ENCODE measurements around the gene B4GALT5. TPM values are rescaled to one million over a fixed set of nuclear protein-coding genes. Genes with fewer than 3 reads are reported as not detected.

Gene B4GALT5
- polyA plus RNA-seq, 4 donors: 46.0 to 50.7 (median 46.6) TPM

DNA sequence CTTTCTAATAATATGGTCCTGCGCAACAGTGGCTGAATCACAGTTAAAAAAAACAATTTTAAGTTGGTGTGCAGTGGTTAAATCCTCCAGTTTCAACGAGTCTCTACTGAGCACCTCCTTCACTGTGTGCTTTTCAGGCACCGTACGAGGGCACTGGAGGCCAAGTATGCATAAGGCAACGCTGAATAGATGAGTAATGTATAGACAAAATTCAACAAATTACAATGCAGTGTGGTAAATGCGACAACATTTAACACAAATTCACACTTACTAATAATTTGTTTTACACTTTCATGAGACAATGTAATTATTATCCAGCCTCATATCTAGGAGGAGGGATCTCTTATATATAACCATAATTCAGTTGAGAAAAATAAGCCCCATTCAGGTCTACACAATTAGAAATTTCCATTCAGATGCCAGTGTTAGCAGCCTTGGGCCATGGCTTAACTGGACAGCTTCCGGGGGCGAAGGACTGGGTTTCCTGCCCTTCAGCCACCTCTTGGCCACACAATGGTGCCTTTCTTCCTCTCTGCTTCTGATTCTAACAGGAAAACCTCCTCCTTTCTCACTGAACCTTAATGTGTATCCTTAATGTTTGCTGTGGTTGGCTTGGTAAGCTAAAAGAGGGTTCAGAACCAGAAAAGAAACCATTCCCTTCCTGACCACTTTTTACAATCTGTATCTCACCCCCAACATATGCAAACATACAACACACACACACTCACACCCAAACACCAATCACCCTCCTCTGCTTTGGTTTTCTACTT is 51.9 kb downstream of the B4GALT5 start:
- no peak for DNase-seq (ENCODE audit: low read depth in 4 of 4, low spot score in 3 of 4)

DNA sequence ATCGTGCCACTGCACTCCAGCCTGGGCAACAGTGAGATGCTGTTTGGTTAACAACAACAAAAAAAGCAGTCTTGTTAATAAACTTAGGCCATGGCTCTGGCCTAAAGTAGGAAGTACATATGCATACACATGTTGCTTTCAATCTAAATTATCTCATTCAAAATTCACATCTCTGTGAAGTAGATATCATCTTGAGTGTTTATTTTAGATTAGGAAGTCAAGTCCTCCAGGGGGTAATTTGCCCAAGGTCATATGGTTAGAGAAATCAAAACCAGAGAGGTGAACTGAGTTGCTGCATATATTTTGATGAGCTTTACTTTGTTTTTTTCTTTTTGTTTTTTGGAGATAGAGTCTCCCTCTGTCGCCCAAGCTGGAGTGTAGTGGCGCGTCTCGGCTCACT is 52.8 kb downstream of the B4GALT5 start:
- DNase-seq (ENCODE audit: low read depth in 4 of 4, low spot score in 3 of 4): no peak

GRCh38 chr20:49659056-49659455 is 54.6 kb downstream of the B4GALT5 start:
- DNase-seq (ENCODE audit: low read depth in 4 of 4, low spot score in 3 of 4): no peak

DNA sequence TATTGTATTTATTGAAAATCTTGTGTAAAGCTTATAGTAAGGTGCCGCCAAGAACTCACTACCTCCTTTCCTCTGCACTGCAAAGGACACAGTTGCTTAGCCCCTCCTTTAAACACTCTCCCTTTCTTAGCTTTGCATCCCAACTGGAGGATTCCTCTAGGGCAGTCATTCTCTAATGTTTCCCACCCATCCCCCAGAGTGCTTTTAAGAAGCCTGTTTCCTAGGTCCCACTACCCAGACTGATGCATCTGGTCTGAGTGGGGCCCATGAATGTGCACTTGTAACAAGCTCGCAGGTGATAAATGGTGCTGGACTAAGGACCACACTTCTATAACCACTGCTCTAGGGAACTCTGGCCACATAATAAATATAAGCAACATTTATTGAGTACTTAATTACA is 55.2 kb downstream of the B4GALT5 start:
- no peak for DNase-seq (ENCODE audit: low read depth in 4 of 4, low spot score in 3 of 4)

- no peak for DNase-seq (ENCODE audit: low read depth in 4 of 4, low spot score in 3 of 4)
These were observed 56.4 kb downstream of the B4GALT5 start for GRCh38 chr20:49657118-49657901.

DNA sequence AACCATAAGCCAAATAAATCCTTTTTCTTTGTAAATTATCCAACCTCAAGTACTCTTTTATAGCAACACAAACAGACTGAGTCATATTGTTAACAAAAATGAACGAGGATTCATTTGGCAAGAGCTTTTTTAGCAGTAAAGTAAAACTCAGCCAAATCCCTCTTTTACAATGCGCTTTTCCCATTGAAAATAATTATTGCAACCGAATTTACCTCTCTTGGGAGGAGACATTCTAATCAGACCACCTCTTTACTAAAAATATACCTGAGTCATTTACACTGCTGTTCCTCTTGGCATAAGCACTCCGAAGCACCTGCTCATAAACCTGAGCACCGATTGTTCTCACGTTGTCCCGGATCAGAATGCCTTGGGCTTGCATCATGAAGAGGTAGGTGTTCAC is 57.4 kb downstream of the B4GALT5 start:
- DNase-seq (ENCODE audit: low read depth in 4 of 4, low spot score in 3 of 4): no peak

GRCh38 chr20:49653925-49654434 is 59.7 kb downstream of the B4GALT5 start:
- DNase-seq (ENCODE audit: low read depth in 4 of 4, low spot score in 3 of 4): no peak

DNA sequence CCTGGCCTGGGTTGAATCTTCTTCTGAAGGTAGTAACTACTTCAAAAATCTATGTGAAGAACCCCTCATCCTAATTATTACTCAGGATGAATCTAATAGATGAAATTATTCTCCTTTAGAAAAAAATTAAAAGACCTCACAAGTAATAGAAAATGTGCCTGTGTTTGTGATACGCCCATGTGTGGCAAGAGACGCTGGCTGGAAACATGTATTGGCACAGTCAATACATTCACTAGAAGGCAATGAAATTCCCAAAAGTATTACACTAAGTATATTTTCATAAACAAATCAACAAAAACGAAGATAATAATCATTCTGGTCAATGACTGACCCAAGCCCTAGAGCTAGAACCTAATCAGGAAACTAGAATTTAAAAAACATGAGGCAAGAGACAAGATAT is 64.0 kb downstream of the B4GALT5 start:
- DNase-seq (ENCODE audit: low read depth in 4 of 4, low spot score in 3 of 4): no peak

- no peak for DNase-seq (ENCODE audit: low read depth in 4 of 4, low spot score in 3 of 4)
These were observed 66.1 kb downstream of the B4GALT5 start for GRCh38 chr20:49647550-49647949.

- DNase-seq (ENCODE audit: low read depth in 4 of 4, low spot score in 3 of 4): no peak
These were observed 67.2 kb downstream of the B4GALT5 start for GRCh38 chr20:49646528-49646927.

DNA sequence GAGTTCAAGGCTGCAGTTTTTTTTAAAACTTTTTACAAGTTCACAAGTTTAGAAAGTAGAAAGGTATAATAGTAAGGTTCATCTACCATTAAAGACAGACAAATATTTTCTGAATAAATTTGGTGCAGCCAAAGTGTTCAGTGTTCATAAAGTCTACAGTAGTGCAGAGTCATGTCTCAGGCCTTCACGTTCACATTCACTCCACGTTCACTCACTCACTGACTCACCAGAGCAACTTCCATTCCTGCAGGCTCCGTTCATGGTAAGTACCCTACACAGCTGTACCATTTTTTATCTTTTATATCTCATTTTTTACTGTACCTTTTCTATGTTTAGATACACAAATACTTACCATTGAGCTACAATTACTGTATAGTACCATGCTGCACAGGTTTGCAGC is 67.6 kb downstream of the B4GALT5 start:
- DNase-seq (ENCODE audit: low read depth in 4 of 4, low spot score in 3 of 4): no peak

DNA sequence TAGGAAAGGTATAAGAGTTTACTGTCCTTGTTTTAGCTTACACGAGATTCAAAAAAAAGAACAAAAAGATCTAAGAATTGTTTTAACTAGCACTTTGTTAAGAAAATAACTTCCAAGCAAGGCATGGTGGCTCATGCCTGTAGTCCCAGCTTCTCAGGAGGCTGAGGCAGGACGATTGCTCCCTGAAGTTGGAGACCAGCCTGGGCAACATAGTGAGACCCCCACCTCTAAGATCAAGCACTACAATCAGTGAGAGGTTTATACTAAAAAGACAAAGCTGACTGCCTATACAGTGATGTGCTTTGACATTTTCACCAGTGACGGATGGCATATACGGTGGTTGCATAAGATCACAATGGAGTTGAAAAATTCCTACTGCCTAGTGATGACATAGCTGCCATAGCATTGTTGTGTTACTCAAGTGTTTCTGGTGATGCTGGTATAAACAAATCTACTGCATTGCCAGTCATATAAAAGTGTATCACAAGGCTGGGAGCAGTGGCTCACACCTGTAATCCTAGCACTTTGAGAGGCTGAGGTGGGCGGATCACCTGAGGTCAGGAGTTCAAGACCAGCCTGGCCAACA is 68.6 kb downstream of the B4GALT5 start:
- DNase-seq (ENCODE audit: low read depth in 4 of 4, low spot score in 3 of 4): no peak

GRCh38 chr20:49642816-49643215 is 70.9 kb downstream of the B4GALT5 start:
- DNase-seq (ENCODE audit: low read depth in 4 of 4, low spot score in 3 of 4): no peak

DNA sequence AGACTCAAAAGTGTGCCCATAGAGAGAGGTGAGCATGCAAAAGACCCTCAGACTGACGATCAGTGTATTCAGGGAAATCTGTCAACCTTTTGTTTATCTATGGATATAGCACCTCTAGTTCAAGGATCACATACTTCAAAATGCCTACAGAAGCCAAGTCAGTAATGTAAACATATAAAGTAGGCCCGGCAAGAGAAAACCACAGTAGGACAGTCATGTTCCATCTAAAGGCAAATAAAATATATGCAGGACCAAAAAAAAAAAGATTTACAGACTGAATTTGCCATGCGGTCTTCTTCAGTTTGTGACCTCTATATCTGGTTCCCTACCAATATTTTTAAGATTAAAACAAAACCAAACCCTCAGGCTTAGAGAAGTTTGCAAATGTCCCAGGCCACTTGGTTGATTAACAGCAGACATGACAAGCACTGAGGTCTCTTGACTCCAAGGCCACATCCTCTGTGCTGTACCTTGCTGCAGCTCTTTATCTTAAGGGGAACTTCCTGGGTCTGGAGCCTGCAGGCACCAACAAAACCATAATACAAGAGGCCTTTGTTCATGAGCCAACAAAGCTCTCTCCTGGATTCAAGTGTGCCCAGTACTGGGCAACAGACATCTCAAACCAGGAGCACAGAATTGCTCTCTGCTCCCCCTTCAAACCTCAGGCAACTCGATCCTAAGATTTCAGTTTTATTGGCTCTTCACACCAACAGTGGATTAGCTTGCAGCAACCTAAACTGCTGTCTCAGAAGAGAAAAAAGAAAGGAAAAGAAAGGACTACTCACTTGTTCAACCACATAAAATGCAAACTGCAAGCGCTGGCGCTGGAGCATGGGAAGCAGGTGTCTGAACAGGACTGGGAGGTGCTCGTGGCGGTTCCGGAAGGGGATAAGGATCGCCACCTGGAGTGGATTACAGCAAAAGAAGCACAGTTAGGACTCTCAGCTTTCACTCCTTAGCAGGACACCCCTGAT is 71.7 kb downstream of the B4GALT5 start:
- DNase-seq (ENCODE audit: low read depth in 4 of 4, low spot score in 3 of 4): no peak

- DNase-seq (ENCODE audit: low read depth in 4 of 4, low spot score in 3 of 4): no peak
These were observed 76.5 kb downstream of the B4GALT5 start for GRCh38 chr20:49637046-49637637.

- DNase-seq (ENCODE audit: low read depth in 4 of 4, low spot score in 3 of 4): no peak
These were observed 77.2 kb downstream of the B4GALT5 start for GRCh38 chr20:49636447-49636846.

DNA sequence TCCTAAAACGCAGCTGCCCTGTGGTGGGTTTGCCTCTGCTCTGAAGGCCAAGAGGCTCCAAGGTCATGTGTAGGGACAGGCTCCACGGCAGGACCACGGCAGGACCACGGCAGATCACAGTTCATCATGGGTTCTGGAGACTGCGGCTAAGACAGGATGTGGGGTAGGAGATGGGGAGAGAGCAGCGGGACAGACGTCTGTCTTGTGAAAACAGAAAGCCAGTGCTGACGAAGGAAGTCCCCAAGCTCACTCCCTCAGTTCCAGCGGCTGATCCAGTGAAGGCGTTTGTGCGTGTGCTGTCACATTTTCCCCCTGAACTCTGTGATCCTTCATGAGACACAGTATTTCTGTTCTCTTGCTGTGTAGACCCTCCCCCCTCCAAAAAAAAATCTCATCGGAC is 77.8 kb downstream of the B4GALT5 start:
- DNase-seq (ENCODE audit: low read depth in 4 of 4, low spot score in 3 of 4): no peak

- DNase-seq (ENCODE audit: low read depth in 4 of 4, low spot score in 3 of 4): peak in 1 of 4 donors; percentile 53
These were observed 78.5 kb downstream of the B4GALT5 start for GRCh38 chr20:49635166-49635565.

GRCh38 chr20:49634116-49634515 is 79.6 kb downstream of the B4GALT5 start:
- no peak for DNase-seq (ENCODE audit: low read depth in 4 of 4, low spot score in 3 of 4)

- no peak for DNase-seq (ENCODE audit: low read depth in 4 of 4, low spot score in 3 of 4)
These were observed 80.0 kb downstream of the B4GALT5 start for GRCh38 chr20:49633643-49634042.

Measured in left renal pelvis (tissue), 4 donors.